Measurements from ENCODE around the gene KTI12.
"Not testable (repeated sequence)": the region's sequence is repeated elsewhere in the genome, so short reads cannot be mapped to it uniquely, and the experiment has no call there.

Gene KTI12

GRCh38 chr1:52033190-52034049, at the start of gene KTI12:
KTI12 (minus strand) TSS chr1:52033810; CDS start chr1:52033761, 49 bp downstream.
- peak; percentile 92 for DNase-seq

GRCh38 chr1:52080014-52080415, 46.4 kb upstream of the KTI12 start:
- no peak for DNase-seq

- DNase-seq, result not testable (repeated sequence)
Observed at GRCh38 chr1:52077277-52077676, 43.7 kb upstream of the KTI12 start.

- DNase-seq, result no peak
Observed at GRCh38 chr1:52072291-52072690, 38.7 kb upstream of the KTI12 start.

GRCh38 chr1:52070704-52071103, 37.1 kb upstream of the KTI12 start:
- DNase-seq, result no peak

GRCh38 chr1:52063192-52063591, 29.6 kb upstream of the KTI12 start:
- DNase-seq, result no peak

- no peak for DNase-seq
Observed at GRCh38 chr1:52060822-52061221, 27.2 kb upstream of the KTI12 start.

GRCh38 chr1:52059888-52060287, 26.3 kb upstream of the KTI12 start:
- no peak for DNase-seq

GRCh38 chr1:52059321-52059720, 25.7 kb upstream of the KTI12 start:
- DNase-seq, result no peak

- DNase-seq, result no peak
Observed at GRCh38 chr1:52057876-52058415, 24.3 kb upstream of the KTI12 start.

- no peak for DNase-seq
Observed at GRCh38 chr1:52057255-52057654, 23.6 kb upstream of the KTI12 start.

GRCh38 chr1:52056937-52057231, 23.3 kb upstream of the KTI12 start:
- no peak for DNase-seq

GRCh38 chr1:52056163-52056936, 22.7 kb upstream of the KTI12 start, which contains the start of gene BTF3L4:
BTF3L4 (plus strand) TSS chr1:52056295; CDS start chr1:52059848, 3,553 bp downstream.
- DNase-seq, result peak; percentile 91

GRCh38 chr1:52055866-52056162, 22.2 kb upstream of the KTI12 start:
- no peak for DNase-seq

- peak; percentile 61 for DNase-seq
Observed at GRCh38 chr1:52055066-52055865, 21.7 kb upstream of the KTI12 start, which contains the start of gene TXNDC12. TXNDC12 (minus strand) TSS chr1:52055191; CDS start chr1:52055096, 95 bp downstream.

- DNase-seq, result no peak
Observed at GRCh38 chr1:52054496-52055065, 21.0 kb upstream of the KTI12 start.

- no peak for DNase-seq
Observed at GRCh38 chr1:52053862-52054261, 20.3 kb upstream of the KTI12 start.

- DNase-seq, result not testable (repeated sequence)
Observed at GRCh38 chr1:52049337-52049736, 15.7 kb upstream of the KTI12 start.

- not testable (repeated sequence) for DNase-seq
Observed at GRCh38 chr1:52045666-52046195, 12.1 kb upstream of the KTI12 start.

- DNase-seq, result no peak
Observed at GRCh38 chr1:52045236-52045635, 11.6 kb upstream of the KTI12 start.

GRCh38 chr1:52041551-52042185, 8.1 kb upstream of the KTI12 start:
- DNase-seq, result no peak

GRCh38 chr1:52037909-52038308, 4.3 kb upstream of the KTI12 start:
- no peak for DNase-seq
